BLaER1 treated with 17β-estradiol and CSF1 and Interleukin-3, amounts not matched to agents 10 nM and 100 nM (cell line): ENCODE data around the gene COL8A2.

Experiments used
- H3K27ac ChIP-seq, 11 experiments: shearing (Covaris generic); formaldehyde crosslinking; 2 replicates each; pipeline ENCODE4 v1.8.1; 2022
- H3K27me3 ChIP-seq, 11 experiments: shearing (Covaris generic); formaldehyde crosslinking; 2 replicates each; pipeline ENCODE4 v1.8.1; 2022
- H3K36me3 ChIP-seq, 11 experiments: shearing (Covaris generic); formaldehyde crosslinking; 2 replicates each; pipeline ENCODE4 v1.8.1; 2022
- H3K4me1 ChIP-seq, 10 experiments: shearing (Covaris generic); formaldehyde crosslinking; 2 replicates each; pipeline ENCODE4 v1.8.1; 2022
- H3K4me2 ChIP-seq, 11 experiments: shearing (Covaris generic); formaldehyde crosslinking; 2 replicates each; pipeline ENCODE4 v1.8.1; 2022
- H3K4me3 ChIP-seq, 10 experiments: shearing (Covaris generic); formaldehyde crosslinking; 2 replicates each; pipeline ENCODE4 v1.8.1; 2022
- H3K9ac ChIP-seq, 11 experiments: shearing (Covaris generic); formaldehyde crosslinking; 2 replicates each; pipeline ENCODE4 v1.8.1; 2022
- H3K9me3 ChIP-seq, 11 experiments: shearing (Covaris generic); formaldehyde crosslinking; replicated peaks in 1 of 11; 2 replicates each; pipeline ENCODE4 v1.8.1; 2022
- H4K20me1 ChIP-seq, 11 experiments: shearing (Covaris generic); formaldehyde crosslinking; 2 replicates each; pipeline ENCODE4 v1.8.1; 2022
- Cebpa-rat ChIP-seq, 11 experiments: shearing (Covaris generic); IDR thresholded peaks; 2 replicates each; pipeline ENCODE4 v1.8.1; 2022

COL8A2 gene

GRCh38 chr1:36154765-36155407 is 29.9 kb upstream of the COL8A2 start:
- no peak for TF ChIP-seq Cebpa-rat (IDR thresholded peaks at IDR 0.05)
- H4K20me1 ChIP-seq, result peaks cover 26 to 33% (median 29%) of the 10 kb centered on the region in 11 experiments; a peak in 21 of 22 replicates
- H3K9me3 ChIP-seq, result no peaks in the 10 kb centered on the region
- H3K9ac ChIP-seq, result peak overlapping the region; percentile 98 to 100 (median 100)
- peaks cover 0 to 20% (median 17%) of the 10 kb centered on the region in 11 experiments; a peak in 14 of 22 replicates for H3K36me3 ChIP-seq
- no peaks in the 10 kb centered on the region for H3K27me3 ChIP-seq
- peak overlapping the region; percentile 84 to 99 (median 98) for H3K4me2 ChIP-seq
- peaks cover 73 to 82% (median 80%) of the 10 kb centered on the region in 10 experiments for H3K4me1 ChIP-seq
- peak overlapping the region; percentile 92 to 100 (median 100) for H3K4me3 ChIP-seq
- peak overlapping the region; percentile 98 to 100 (median 99) for H3K27ac ChIP-seq

- H3K4me3 ChIP-seq, result no peak overlapping the region
- peaks cover 69 to 80% (median 77%) of the 10 kb centered on the region in 10 experiments for H3K4me1 ChIP-seq
- peak overlapping the region; percentile 84 to 99 (median 98) for H3K4me2 ChIP-seq
These were observed 29.3 kb upstream of the COL8A2 start for GRCh38 chr1:36154335-36154734.

DNA sequence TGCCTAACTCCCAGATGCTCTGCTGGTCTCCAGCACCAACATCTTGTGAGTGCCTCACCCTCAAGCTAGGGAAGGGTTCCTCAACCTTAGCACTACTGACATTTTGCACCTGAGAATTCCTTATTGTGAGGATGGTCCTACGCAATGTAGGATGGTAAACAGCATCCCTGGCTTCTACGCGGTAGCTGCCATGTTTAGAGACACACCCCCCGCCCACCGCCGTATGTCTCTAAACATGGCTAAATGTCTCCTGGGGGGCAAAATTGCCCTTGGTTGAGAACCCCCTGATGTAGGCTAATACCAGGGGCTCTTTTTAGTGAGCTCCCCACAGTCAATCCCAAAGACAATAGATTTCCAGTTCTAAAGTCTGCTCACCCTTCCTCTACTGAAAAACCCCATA is 28.5 kb upstream of the COL8A2 start:
- H3K4me3 ChIP-seq, result no peak overlapping the region
- peaks cover 63 to 75% (median 71%) of the 10 kb centered on the region in 10 experiments for H3K4me1 ChIP-seq
- H3K27me3 ChIP-seq, result no peaks in the 10 kb centered on the region
- H3K27ac ChIP-seq, result peak overlapping the region in 9 of 11 experiments; percentile 75 to 98 (median 90); a peak in 15 of 22 replicates
- no peak for TF ChIP-seq Cebpa-rat (IDR thresholded peaks at IDR 0.05)
- H3K4me2 ChIP-seq, result peak overlapping the region; percentile 89 to 99 (median 98)
- peaks cover 0 to 6% (median 4%) of the 10 kb centered on the region in 11 experiments; a peak in 10 of 22 replicates for H3K36me3 ChIP-seq
- H4K20me1 ChIP-seq, result peaks cover 14 to 19% (median 15%) of the 10 kb centered on the region in 11 experiments; a peak in 20 of 22 replicates
- no peaks in the 10 kb centered on the region for H3K9me3 ChIP-seq
- H3K9ac ChIP-seq, result peak overlapping the region in 8 of 11 experiments; percentile 76 to 92 (median 90); a peak in 9 of 22 replicates

More at GRCh38 chr1:36154335-36154734, 29.3 kb upstream of the COL8A2 start:
- H4K20me1 ChIP-seq, result peaks cover 20 to 28% (median 24%) of the 10 kb centered on the region in 11 experiments; a peak in 21 of 22 replicates
- H3K9ac ChIP-seq, result peak overlapping the region in 6 of 11 experiments; percentile 98 to 100 (median 100); a peak in 6 of 22 replicates
- peaks cover 0 to 15% (median 11%) of the 10 kb centered on the region in 11 experiments; a peak in 14 of 22 replicates for H3K36me3 ChIP-seq
- peak overlapping the region in 6 of 11 experiments; percentile 99 to 100 (median 99); a peak in 9 of 22 replicates for H3K27ac ChIP-seq
- no peaks in the 10 kb centered on the region for H3K9me3 ChIP-seq
- TF ChIP-seq Cebpa-rat (IDR thresholded peaks at IDR 0.05), result no peak
- H3K27me3 ChIP-seq, result no peaks in the 10 kb centered on the region

DNA sequence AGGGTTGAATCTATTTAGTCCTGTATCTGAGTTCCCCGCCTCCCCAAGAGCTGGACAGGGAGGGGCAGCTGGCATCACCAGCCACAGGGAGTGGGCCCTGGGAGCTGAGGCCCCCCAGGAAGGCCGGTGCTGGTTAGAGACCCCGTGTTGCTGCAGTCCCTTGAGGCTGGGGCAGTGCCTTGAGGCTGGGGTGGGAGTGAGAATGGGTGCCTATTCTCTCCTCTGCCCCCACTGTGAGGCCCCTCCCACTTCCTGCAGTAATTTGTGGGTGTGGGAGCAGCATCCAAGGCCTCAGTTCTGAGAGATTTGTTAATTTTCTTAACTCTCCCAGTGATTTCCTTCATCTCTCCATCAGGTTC is 26.8 kb upstream of the COL8A2 start:
- H3K36me3 ChIP-seq, result peaks cover 0 to 10% (median 6%) of the 10 kb centered on the region in 11 experiments; a peak in 18 of 22 replicates
- peak overlapping the region; percentile 89 to 99 (median 98) for H3K4me2 ChIP-seq
- H3K9me3 ChIP-seq, result no peaks in the 10 kb centered on the region; a peak in 1 of 22 replicates
- no peak for TF ChIP-seq Cebpa-rat (IDR thresholded peaks at IDR 0.05)
- peaks cover 0 to 7% (median 0%) of the 10 kb centered on the region in 11 experiments; a peak in 7 of 22 replicates for H4K20me1 ChIP-seq
- no peaks in the 10 kb centered on the region for H3K27me3 ChIP-seq
- H3K27ac ChIP-seq, result peak overlapping the region; percentile 75 to 98 (median 90)
- peak overlapping the region; percentile 76 to 95 (median 90) for H3K9ac ChIP-seq
- peaks cover 66 to 73% (median 72%) of the 10 kb centered on the region in 10 experiments for H3K4me1 ChIP-seq
- peak overlapping the region in 8 of 10 experiments; percentile 40 to 80 (median 56); a peak in 12 of 20 replicates for H3K4me3 ChIP-seq

DNA sequence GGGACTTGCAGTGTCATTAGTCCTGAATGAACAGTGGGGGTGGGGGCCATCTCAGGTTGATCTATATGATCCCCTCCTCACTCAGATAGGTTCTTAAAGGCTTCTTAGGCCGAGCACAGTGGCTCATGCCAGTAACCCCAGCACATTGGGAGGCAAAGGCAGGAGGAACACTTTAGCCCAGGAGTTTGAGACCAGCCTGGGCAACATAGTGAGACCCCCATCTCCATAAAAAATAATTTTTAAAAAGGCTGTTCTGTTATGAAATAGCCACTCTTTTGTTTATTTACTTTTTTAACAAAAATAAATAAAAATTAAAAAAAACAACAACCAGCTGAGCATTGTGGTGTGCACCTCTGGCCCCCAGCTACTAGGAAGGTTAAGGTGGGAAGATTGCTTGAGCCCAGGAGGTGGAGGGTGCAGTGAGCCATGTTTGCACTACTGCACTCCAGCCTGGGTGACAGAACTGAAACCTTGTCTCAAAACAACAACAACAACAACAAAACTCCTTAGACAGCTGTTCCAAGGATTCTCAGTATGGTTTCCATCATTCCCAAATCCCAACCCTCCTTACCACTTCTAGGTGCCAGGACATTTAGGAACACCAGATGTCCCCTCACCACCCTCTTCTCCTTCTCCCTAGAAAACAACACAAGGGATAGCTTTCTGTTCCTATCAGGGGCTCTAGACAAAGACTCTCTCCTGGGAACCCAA is 26.3 kb upstream of the COL8A2 start:
- no peak for TF ChIP-seq Cebpa-rat (IDR thresholded peaks at IDR 0.05)
- Histone ChIP-seq H3K9ac (peak overlapping the region; percentile 76 to 95 (median 90)), H3K4me3 (peak overlapping the region; percentile 20 to 80 (median 47); a peak in 16 of 20 replicates), H3K27me3 (no peaks in the 10 kb centered on the region), H3K4me2 (peak overlapping the region; percentile 89 to 99 (median 98)), H3K27ac (peak overlapping the region; percentile 75 to 98 (median 90)), H3K4me1 (peaks cover 66 to 75% (median 72%) of the 10 kb centered on the region in 10 experiments), H3K9me3 (no peaks in the 10 kb centered on the region; a peak in 1 of 22 replicates), H4K20me1 (peaks cover 0 to 10% (median 0%) of the 10 kb centered on the region in 11 experiments; a peak in 2 of 22 replicates), H3K36me3 (peaks cover 0 to 15% (median 11%) of the 10 kb centered on the region in 11 experiments; a peak in 18 of 22 replicates)

- H4K20me1 ChIP-seq, result peaks cover 0 to 11% (median 1%) of the 10 kb centered on the region in 11 experiments; a peak in 10 of 22 replicates
- TF ChIP-seq Cebpa-rat (IDR thresholded peaks at IDR 0.05), result no peak
- H3K9me3 ChIP-seq, result no peaks in the 10 kb centered on the region; a peak in 1 of 22 replicates
- H3K9ac ChIP-seq, result peak overlapping the region; percentile 76 to 95 (median 90)
- peaks cover 66 to 75% (median 72%) of the 10 kb centered on the region in 10 experiments for H3K4me1 ChIP-seq
- peak overlapping the region; percentile 75 to 98 (median 90) for H3K27ac ChIP-seq
- H3K36me3 ChIP-seq, result peaks cover under 1 to 21% (median 11%) of the 10 kb centered on the region in 11 experiments; a peak in 19 of 22 replicates
- H3K4me3 ChIP-seq, result peak overlapping the region; percentile 20 to 80 (median 47); a peak in 19 of 20 replicates
- peak overlapping the region; percentile 89 to 99 (median 98) for H3K4me2 ChIP-seq
- H3K27me3 ChIP-seq, result no peaks in the 10 kb centered on the region
These were observed 25.5 kb upstream of the COL8A2 start for GRCh38 chr1:36150296-36151133.

DNA sequence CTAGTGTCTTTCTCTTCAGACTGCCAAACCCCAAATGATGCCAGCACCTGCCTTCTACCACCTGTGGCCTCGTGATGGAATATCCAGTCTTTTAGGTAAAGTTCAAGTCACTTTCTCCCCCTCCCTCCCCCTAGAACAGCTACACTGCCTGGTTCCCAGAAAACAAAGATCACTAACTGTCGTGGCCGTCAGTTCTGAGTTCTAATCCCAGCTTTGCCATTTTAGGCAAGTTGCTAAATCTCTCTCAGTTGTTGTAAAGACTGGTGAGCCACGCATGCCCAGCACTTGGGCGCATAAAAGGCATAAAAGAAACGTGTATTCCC is 24.9 kb upstream of the COL8A2 start:
- peak overlapping the region in 9 of 10 experiments; percentile 20 to 80 (median 65); a peak in 15 of 20 replicates for H3K4me3 ChIP-seq
- peak overlapping the region; percentile 75 to 98 (median 90) for H3K27ac ChIP-seq

More for the DNA sequence above, 24.9 kb upstream of the COL8A2 start:
- peaks cover 62 to 71% (median 68%) of the 10 kb centered on the region in 10 experiments for H3K4me1 ChIP-seq
- peaks cover 0 to 17% (median 6%) of the 10 kb centered on the region in 11 experiments; a peak in 12 of 22 replicates for H4K20me1 ChIP-seq
- H3K36me3 ChIP-seq, result peaks cover 5 to 27% (median 13%) of the 10 kb centered on the region in 11 experiments; a peak in 19 of 22 replicates
- H3K9me3 ChIP-seq, result no peaks in the 10 kb centered on the region; a peak in 1 of 22 replicates
- no peak for TF ChIP-seq Cebpa-rat (IDR thresholded peaks at IDR 0.05)
- H3K9ac ChIP-seq, result peak overlapping the region; percentile 76 to 95 (median 90)
- H3K4me2 ChIP-seq, result peak overlapping the region; percentile 89 to 99 (median 98)
- H3K27me3 ChIP-seq, result no peaks in the 10 kb centered on the region
